NOMO-1 (cell line): ENCODE results near the gene ERGIC1.
"Not testable (repeated sequence)": the region's sequence is repeated elsewhere in the genome, so short reads cannot be mapped to it uniquely, and the experiment has no call there.

Source experiments
- DNase-seq, 2 experiments: peaks; one replicate each; lab custom pipeline; 2025; ENCODE audit not compliant: unreplicated experiment in 2 of 2; lab: John Stamatoyannopoulos, UW

ERGIC1 gene

GRCh38 chr5:172799416-172799815 is 34.6 kb upstream of the ERGIC1 start:
- DNase-seq = no peak

DNA sequence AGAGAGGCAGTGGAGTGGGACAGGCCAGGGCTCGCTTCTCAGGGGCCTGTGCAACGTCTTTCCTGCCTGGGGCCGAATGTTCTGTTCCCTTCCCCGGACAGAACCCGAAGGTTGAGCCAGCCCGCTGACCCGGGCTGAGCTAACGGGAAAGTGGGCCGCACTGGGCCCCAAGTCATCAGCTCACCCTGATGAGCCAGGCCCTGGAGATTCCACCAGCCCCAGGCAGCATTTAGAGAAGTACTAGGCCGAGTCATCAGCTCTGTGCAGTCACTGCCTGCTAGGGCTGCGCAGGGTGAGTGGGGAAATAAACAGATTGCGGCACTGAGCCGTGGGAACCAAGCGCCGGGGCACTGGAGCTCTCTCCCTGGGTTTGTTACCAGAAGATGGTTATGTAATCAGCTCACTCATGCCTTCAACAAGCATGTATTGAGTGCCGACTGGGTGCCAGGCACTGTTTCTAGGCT is 33.9 kb upstream of the ERGIC1 start:
- DNase-seq = peak; percentile 92 to 93

GRCh38 chr5:172801179-172801671 is 32.8 kb upstream of the ERGIC1 start:
- DNase-seq = no peak

DNA sequence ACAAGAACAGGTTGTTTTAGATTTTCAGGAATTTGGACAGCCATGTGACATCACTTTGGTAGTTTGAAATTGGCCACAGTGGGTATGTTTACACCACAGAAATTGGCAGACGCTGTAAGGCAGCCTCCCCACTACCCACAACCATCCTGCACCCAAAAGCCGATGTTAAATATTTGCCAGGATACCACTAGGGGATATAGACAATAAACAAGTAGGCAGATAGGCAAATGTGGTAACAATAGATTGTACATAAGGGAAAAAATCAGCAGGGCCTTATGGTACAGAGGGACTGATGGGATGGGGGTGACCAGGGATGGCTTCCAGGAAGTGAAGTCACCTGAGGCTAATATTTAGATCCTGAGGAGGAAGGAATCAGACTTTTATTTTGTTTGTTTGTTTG is 31.9 kb upstream of the ERGIC1 start:
- no peak for DNase-seq

DNA sequence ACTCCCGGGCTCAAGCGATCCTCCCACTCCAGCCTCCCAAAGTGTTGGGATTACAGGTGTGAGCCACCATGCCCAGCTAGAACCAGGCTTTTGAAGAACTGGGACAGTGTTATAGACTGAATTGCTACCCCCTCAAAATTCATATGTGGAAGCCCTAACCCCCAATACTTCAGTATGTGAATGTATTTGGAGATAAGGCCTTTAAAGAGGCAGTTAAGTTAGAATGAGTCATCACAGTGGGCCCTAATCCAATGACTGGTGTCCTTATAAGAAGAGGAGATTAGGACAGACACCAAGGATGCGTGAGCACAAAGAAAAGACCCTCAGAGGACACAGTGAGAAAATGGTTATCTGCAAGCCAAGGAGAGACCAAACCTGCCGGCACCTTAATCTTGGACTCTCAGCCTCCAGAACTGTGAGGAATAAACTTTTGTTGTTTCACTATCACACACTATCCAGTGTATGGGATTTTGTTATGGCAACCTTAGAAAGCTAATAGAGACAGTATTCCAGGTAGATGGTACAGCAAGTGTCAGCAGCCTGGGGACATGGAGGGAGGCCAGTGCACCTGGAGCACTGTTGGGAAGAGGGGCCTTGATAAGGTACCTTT is 31.4 kb upstream of the ERGIC1 start:
- DNase-seq = no peak

GRCh38 chr5:172805018-172805683 is 28.9 kb upstream of the ERGIC1 start:
- no peak for DNase-seq

DNA sequence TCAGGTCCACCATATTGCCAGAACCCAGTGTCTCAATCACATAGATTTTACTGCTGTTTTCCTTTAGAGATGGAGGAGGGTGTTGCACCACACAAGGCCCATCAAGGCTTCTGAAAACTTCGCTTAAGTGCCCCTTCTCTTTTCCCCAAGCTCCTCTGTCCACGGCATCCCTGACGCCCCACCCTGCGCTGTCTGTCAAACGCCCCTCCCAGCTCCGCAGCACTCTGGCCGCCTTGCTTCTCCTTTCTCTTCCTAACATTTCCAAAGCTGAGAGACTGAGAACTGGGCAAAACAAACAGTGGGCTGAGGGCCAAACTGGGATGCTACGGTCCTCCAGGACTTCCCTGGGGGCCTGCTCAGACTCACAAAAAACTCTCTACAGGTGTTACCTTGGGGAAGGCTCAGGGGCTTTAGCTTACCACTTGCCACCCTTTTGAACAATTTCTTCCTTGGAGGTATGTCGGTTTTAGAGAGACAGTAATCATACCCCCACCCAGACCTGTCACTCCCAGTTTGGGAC is 28.3 kb upstream of the ERGIC1 start:
- DNase-seq = no peak

GRCh38 chr5:172806897-172807672 is 27.0 kb upstream of the ERGIC1 start:
- peak; percentile 77 to 84 for DNase-seq

DNA sequence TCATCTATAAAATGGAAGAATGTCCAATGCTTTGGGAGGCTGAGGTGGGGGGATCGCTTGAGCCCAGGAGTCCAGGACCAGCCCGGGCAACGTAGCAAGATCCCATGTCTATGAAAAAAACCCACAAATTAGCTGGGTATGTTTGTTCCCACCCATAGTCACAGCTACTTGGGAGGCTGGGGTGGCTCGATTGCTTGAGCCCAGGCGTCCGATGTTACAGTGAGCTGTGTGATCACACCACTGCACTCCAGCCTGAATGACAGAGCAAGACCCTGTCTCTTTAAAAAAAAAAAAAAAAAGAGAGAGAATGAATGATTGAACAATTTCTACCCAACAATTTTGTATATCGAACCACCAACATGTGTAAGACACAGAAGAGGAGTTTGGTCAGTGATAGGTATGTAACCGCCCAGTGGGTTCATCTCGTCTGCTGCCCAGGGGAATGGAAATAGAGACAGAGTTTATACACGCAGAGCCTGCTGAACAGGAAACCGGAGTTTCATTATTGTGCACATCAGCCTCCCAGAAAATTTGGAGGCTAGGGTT is 26.2 kb upstream of the ERGIC1 start:
- no peak for DNase-seq

DNA sequence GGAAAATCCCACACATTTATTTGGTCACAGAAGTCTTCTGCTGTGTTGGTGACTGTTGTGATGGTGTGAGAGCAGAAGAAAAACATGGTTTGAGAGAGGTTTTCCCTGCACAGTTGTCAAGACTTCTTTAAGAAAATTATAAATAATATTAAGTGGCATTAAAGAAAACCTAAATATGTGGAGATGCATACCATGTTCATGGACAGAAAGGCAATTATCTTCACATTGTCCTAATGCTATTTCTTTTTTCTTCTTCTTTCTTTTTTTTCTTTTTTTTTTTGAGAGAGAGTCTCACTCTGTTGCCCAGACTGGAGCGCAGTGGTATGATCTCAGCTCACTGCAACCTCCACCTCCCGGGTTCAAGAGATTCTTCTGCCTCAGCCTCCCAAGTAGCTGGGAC is 24.3 kb upstream of the ERGIC1 start:
- DNase-seq = no peak

GRCh38 chr5:172810996-172811395 is 23.1 kb upstream of the ERGIC1 start:
- DNase-seq = not testable (repeated sequence)

DNA sequence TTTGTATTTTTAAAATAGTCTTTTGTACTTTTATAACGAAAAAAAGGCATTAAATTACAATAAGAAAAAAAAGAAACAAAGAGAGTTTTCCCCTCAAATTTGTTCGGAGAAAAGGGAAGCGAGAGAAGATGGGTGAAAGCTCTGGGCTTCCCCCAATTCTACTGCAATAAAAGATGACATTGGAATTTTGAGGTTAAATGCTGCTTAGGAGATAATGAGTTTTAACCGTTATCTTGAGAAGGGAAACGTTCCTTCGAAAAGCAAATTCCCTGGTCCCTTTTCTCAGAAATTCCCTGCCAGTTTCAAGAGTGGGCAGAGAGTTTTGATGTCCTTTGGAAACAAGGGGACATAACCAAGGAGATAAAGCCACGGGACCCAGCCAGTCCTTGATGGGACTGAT is 18.4 kb upstream of the ERGIC1 start:
- DNase-seq = peak in 1 of 2 experiments; percentile 7

- DNase-seq = no peak
Observed at GRCh38 chr5:172816925-172817562, 17.0 kb upstream of the ERGIC1 start.

GRCh38 chr5:172817664-172818063 is 16.4 kb upstream of the ERGIC1 start:
- DNase-seq = no peak

DNA sequence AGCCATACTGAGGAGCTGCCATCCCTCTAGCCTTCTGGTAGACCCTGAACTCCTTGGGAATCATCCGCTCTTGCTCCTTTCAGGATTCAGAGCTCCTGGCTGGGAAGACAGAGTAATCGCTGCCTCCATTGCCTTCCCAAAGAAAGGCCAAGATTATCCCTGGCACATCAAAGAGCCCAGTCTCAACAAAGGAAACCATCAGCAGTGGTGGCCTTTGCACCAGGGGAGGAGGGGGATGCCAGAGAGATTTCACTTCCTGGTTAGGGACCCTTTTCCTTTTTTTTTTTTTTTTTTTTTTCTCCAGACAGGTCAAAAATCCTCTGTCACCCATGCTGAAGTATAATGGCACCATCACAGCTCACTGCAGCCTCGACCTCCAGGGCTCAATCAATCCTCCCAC is 16.0 kb upstream of the ERGIC1 start:
- DNase-seq = no peak

GRCh38 chr5:172819569-172819968 is 14.5 kb upstream of the ERGIC1 start:
- DNase-seq = no peak

GRCh38 chr5:172820046-172820767 is 13.8 kb upstream of the ERGIC1 start:
- DNase-seq = no peak

- no peak for DNase-seq
Observed at GRCh38 chr5:172821340-172821985, 12.6 kb upstream of the ERGIC1 start.

- DNase-seq = no peak
Observed at GRCh38 chr5:172823840-172824362, 10.2 kb upstream of the ERGIC1 start.
